Measurements from ENCODE around the gene FCN2. TPM values are rescaled to one million over a fixed set of nuclear protein-coding genes. Genes with fewer than 3 reads are reported as not detected.

Gene FCN2
- total RNA-seq, 1 donor from 2014 or later = not detected

GRCh38 chr9:134872482-134873231 lies 8.0 kb upstream of the FCN2 start:
- H3K36me3 Mint-ChIP-seq (ENCODE audit: low read depth) = no peaks in the 10 kb centered on the region
- peaks cover 9% of the 10 kb centered on the region for H3K27me3 Mint-ChIP-seq (ENCODE audit: low read depth)
- DNase-seq (ENCODE audit: low spot score) = no peak
- no peak overlapping the region for H3K27ac Mint-ChIP-seq (ENCODE audit: unreplicated experiment)
- TF ChIP-seq CTCF (IDR thresholded peaks at IDR 0.05) = no peak
- peaks cover 6% of the 10 kb centered on the region for H3K9me3 Mint-ChIP-seq (ENCODE audit: low read depth)
- H3K4me3 Mint-ChIP-seq (ENCODE audit: unreplicated experiment) = no peak overlapping the region
- peaks cover 13% of the 10 kb centered on the region for H3K4me1 Mint-ChIP-seq (ENCODE audit: low read depth)

GRCh38 chr9:134875371-134875770 lies 5.2 kb upstream of the FCN2 start:
- DNase-seq (ENCODE audit: low spot score) = no peak
- Mint-ChIP-seq H3K27me3 (ENCODE audit: low read depth) (peaks cover 18% of the 10 kb centered on the region), H3K9me3 (ENCODE audit: low read depth) (peaks cover 6% of the 10 kb centered on the region), H3K4me3 (ENCODE audit: unreplicated experiment) (no peak overlapping the region), H3K27ac (ENCODE audit: unreplicated experiment) (no peak overlapping the region), H3K4me1 (ENCODE audit: low read depth) (peaks cover 13% of the 10 kb centered on the region), H3K36me3 (ENCODE audit: low read depth) (no peaks in the 10 kb centered on the region)
- no peak for TF ChIP-seq CTCF (IDR thresholded peaks at IDR 0.05)

GRCh38 chr9:134877541-134877940 lies 3.1 kb upstream of the FCN2 start:
- DNase-seq (ENCODE audit: low spot score) = no peak
- Mint-ChIP-seq H3K27me3 (ENCODE audit: low read depth) (peaks cover 20% of the 10 kb centered on the region), H3K27ac (ENCODE audit: unreplicated experiment) (no peak overlapping the region), H3K36me3 (ENCODE audit: low read depth) (no peaks in the 10 kb centered on the region), H3K4me3 (ENCODE audit: unreplicated experiment) (no peak overlapping the region), H3K9me3 (ENCODE audit: low read depth) (peaks cover 6% of the 10 kb centered on the region), H3K4me1 (ENCODE audit: low read depth) (no peaks in the 10 kb centered on the region)
- no peak for TF ChIP-seq CTCF (IDR thresholded peaks at IDR 0.05)

- no peak for DNase-seq (ENCODE audit: low spot score)
- TF ChIP-seq CTCF (IDR thresholded peaks at IDR 0.05) = no peak
- H3K4me1 Mint-ChIP-seq (ENCODE audit: low read depth) = no peaks in the 10 kb centered on the region
- H3K9me3 Mint-ChIP-seq (ENCODE audit: low read depth) = no peaks in the 10 kb centered on the region
- H3K36me3 Mint-ChIP-seq (ENCODE audit: low read depth) = no peaks in the 10 kb centered on the region
- H3K27me3 Mint-ChIP-seq (ENCODE audit: low read depth) = peaks cover 20% of the 10 kb centered on the region
- no peak overlapping the region for H3K4me3 Mint-ChIP-seq (ENCODE audit: unreplicated experiment)
- H3K27ac Mint-ChIP-seq (ENCODE audit: unreplicated experiment) = no peak overlapping the region
Observed at GRCh38 chr9:134879664-134880483, 736 bp upstream of the FCN2 start.

GRCh38 chr9:134881313-134881670 lies 682 bp downstream of the FCN2 start:
- DNase-seq (ENCODE audit: low spot score) = no peak
- H3K4me3 Mint-ChIP-seq (ENCODE audit: unreplicated experiment) = no peak overlapping the region
- no peaks in the 10 kb centered on the region for H3K36me3 Mint-ChIP-seq (ENCODE audit: low read depth)
- no peak for TF ChIP-seq CTCF (IDR thresholded peaks at IDR 0.05)
- no peaks in the 10 kb centered on the region for H3K9me3 Mint-ChIP-seq (ENCODE audit: low read depth)
- H3K27me3 Mint-ChIP-seq (ENCODE audit: low read depth) = peaks cover 22% of the 10 kb centered on the region
- no peak overlapping the region for H3K27ac Mint-ChIP-seq (ENCODE audit: unreplicated experiment)
- H3K4me1 Mint-ChIP-seq (ENCODE audit: low read depth) = no peaks in the 10 kb centered on the region

Data from chondrocyte (in vitro differentiated cells).